H54 (cell line): ENCODE measurements around the gene GALR1.
"Not testable (repeated sequence)": the region's sequence is repeated elsewhere in the genome, so short reads cannot be mapped to it uniquely, and the experiment has no call there.

Experiments used
- DNase-seq: peaks from one replicate; pipeline ENCODE4 v3.0.0; 2011; ENCODE audit warnings: low spot score, mixed read lengths; ENCODE audit not compliant: insufficient read length
- FAIRE-seq: peaks from 3 replicates; lab custom pipeline; 2011; peaks lifted over from hg19 to GRCh38; lab: Jason Lieb, UNC
- POLR2A ChIP-seq: IDR thresholded peaks from 2 replicates; pipeline ENCODE4 v1.6.1; 2011; ENCODE audit warnings: low read depth, mild to moderate bottlenecking, low read length

The GALR1 gene

GRCh38 chr18:77267969-77268368, 18.3 kb downstream of the GALR1 start:
- FAIRE-seq (no peak), DNase-seq (no peak)
- no peak for TF ChIP-seq POLR2A

GRCh38 chr18:77268456-77268855, 18.8 kb downstream of the GALR1 start:
- DNase-seq = no peak
- no peak for FAIRE-seq
- TF ChIP-seq POLR2A = no peak

- TF ChIP-seq POLR2A = no peak
- DNase-seq (no peak), FAIRE-seq (no peak)
These were observed 22.2 kb downstream of the GALR1 start for GRCh38 chr18:77271576-77272481.

DNA sequence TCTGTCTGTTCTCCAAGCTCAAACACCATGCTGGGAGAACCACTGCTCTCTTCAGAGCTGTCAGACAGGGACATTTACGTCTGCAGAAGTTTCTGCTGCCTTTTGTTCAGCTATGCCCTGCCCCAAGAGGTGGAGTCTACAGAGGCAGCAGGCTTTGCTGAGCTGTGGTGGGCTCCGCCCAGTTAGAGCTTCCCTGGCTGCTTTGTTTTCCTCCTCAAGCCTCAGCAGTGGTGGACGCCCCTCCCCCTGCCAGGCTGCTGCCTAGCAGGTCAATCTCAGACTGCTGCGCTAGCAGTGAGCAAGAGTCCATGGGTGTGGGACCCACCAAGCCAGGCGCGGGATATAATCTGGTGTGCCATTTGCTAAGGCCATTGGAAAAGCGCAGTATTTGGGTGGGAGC, 41.2 kb downstream of the GALR1 start:
- not testable (repeated sequence) for DNase-seq, FAIRE-seq

DNA sequence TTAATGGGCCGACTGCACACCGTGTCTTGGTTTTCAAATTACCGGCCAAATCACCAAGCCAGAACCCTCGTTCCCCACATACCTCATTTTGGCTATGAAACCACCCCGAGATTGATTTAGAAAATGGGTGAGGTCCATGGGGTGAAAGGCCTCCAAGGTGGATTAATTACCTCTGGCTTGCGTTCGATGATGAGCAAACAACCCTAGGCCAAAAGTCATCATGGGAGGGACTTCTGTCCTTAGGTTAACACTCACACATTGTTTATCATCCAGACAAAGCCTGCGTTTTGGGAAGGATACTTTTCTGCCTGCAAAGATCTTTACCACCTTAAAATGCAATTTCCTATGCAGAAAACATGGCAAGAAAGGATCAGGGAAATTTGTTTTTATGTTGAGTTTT, 48.5 kb downstream of the GALR1 start:
- DNase-seq = no peak
- FAIRE-seq = no peak
- TF ChIP-seq POLR2A = no peak

DNA sequence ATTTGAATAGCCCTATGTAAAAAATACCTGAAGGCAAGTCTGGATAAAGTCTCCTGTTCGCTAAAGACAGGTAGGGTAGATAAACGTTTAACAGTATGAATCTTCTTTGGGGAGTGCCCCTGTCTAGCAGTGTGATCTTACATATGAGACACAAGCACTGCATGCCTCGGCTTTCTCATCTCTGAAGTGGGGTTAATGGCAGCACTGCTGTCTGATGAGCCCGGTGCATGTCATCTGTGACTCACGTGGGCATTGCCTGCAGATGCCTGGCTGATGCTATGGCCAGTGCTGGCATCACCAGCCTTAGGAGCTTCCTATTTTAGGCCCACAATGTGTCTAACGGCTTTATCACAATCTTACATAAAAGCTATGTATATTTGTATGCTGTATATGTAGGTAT, 50.1 kb downstream of the GALR1 start:
- FAIRE-seq = no peak
- TF ChIP-seq POLR2A = no peak
- no peak for DNase-seq

GRCh38 chr18:77300579-77300978, 50.9 kb downstream of the GALR1 start:
- TF ChIP-seq POLR2A = no peak
- DNase-seq = no peak
- FAIRE-seq = no peak

GRCh38 chr18:77304268-77304667, 54.6 kb downstream of the GALR1 start:
- DNase-seq = no peak
- no peak for TF ChIP-seq POLR2A
- no peak for FAIRE-seq

- FAIRE-seq = no peak
These were observed 56.0 kb downstream of the GALR1 start for GRCh38 chr18:77305676-77306075.

DNA sequence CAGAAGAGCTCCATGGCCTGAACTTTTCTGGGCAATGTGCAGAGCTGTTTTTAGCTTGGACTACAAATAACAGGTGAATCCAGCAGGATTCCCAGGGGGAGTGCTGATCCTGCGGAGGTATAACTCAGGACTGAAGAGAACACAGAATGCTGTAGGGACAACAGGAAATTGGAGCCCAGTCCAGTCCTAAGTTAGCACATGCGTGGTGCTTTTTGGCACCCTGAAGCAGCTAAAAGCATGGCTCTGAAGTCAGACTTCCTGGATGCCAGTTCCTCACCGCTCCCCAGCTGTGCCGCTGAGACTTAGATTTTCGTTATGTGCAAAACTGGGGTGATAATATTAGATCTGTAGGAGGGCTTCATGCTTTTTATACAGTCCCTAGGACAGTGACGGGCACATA, 58.6 kb downstream of the GALR1 start:
- DNase-seq = no peak
- FAIRE-seq = no peak
- TF ChIP-seq POLR2A = no peak

More at GRCh38 chr18:77305676-77306075, 56.0 kb downstream of the GALR1 start:
- no peak for TF ChIP-seq POLR2A
- DNase-seq = no peak

DNA sequence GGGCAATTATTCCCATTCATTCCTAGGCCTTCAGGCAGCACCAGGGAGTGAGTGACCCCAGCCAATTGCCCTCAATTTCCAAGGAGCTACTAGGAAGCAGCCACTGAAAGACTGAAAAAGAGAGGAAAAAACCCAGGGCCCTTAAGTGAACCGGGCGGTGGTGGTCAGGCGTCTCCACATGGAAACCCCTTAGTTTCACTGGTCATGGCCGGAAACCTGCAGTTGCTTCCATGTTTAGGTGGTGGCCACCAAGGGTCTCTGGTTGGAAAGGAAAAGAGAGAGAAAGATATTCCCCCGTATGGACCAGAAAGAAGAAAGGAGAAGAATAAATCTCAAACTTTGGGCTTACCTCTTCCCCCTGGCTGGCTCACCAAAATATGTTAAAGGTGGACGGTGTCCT, 64.9 kb downstream of the GALR1 start:
- DNase-seq (no peak), FAIRE-seq (no peak)
- no peak for TF ChIP-seq POLR2A

- DNase-seq = no peak
- TF ChIP-seq POLR2A = no peak
- FAIRE-seq = no peak
These were observed 65.3 kb downstream of the GALR1 start for GRCh38 chr18:77314952-77315351.

DNA sequence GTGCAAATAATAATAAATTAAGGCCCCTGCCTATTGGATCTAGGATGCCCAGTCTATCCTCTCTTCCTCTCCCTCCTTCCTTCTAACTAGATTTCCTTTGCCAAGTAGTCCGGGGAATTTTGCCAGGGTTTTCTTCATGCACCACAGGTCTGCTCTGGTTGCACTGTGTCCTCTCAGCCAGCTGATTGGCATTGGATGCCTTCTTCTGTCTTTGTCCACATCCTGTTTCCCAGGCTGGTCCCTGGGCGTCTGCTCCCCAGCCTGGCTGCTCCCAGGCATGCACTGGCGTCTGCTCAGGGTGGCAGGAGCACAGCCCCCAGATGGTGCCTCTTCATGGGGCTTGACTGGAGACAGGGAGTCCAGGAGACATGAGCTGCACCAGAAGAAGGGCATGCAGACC, 66.4 kb downstream of the GALR1 start:
- TF ChIP-seq POLR2A = no peak
- FAIRE-seq (no peak), DNase-seq (no peak)

GRCh38 chr18:77316641-77317040, 67.0 kb downstream of the GALR1 start:
- no peak for DNase-seq
- no peak for TF ChIP-seq POLR2A
- FAIRE-seq = no peak

GRCh38 chr18:77320971-77321559, 71.4 kb downstream of the GALR1 start:
- DNase-seq (no peak), FAIRE-seq (no peak)
- TF ChIP-seq POLR2A = no peak
